OCI-M2 (cell line): ENCODE data around the gene APP.
"Not testable (repeated sequence)": the region's sequence is repeated elsewhere in the genome, so short reads cannot be mapped to it uniquely, and the experiment has no call there.

Source experiments
- DNase-seq: peaks from one replicate; lab custom pipeline; 2025; ENCODE audit not compliant: unreplicated experiment; lab: John Stamatoyannopoulos, UW

Gene APP

GRCh38 chr21:25953196-25953595 is 217.4 kb downstream of the APP start:
- DNase-seq, result no peak

GRCh38 chr21:25952306-25952705 is 218.3 kb downstream of the APP start:
- DNase-seq, result no peak

- DNase-seq, result no peak
Measured at GRCh38 chr21:25949701-25950100, 220.9 kb downstream of the APP start.

GRCh38 chr21:25944672-25945213 is 225.8 kb downstream of the APP start:
- no peak for DNase-seq

- no peak for DNase-seq
Measured at GRCh38 chr21:25944082-25944481, 226.5 kb downstream of the APP start.

GRCh38 chr21:25942135-25942534 is 228.4 kb downstream of the APP start:
- no peak for DNase-seq

- no peak for DNase-seq
Measured at GRCh38 chr21:25939396-25939761, 231.2 kb downstream of the APP start.

- no peak for DNase-seq
Measured at GRCh38 chr21:25938658-25939395, 231.7 kb downstream of the APP start.

GRCh38 chr21:25936776-25937175 is 233.8 kb downstream of the APP start:
- DNase-seq, result no peak

GRCh38 chr21:25934771-25935224 is 235.8 kb downstream of the APP start:
- no peak for DNase-seq

- DNase-seq, result no peak
Measured at GRCh38 chr21:25934130-25934529, 236.4 kb downstream of the APP start.

- DNase-seq, result no peak
Measured at GRCh38 chr21:25931765-25932164, 238.8 kb downstream of the APP start.

- no peak for DNase-seq
Measured at GRCh38 chr21:25929856-25930520, 240.6 kb downstream of the APP start.

- no peak for DNase-seq
Measured at GRCh38 chr21:25927195-25927880, 243.2 kb downstream of the APP start.

- no peak for DNase-seq
Measured at GRCh38 chr21:25925936-25926335, 244.6 kb downstream of the APP start.

- DNase-seq, result no peak
Measured at GRCh38 chr21:25925064-25925800, 245.3 kb downstream of the APP start.

GRCh38 chr21:25918152-25918551 is 252.4 kb downstream of the APP start:
- not testable (repeated sequence) for DNase-seq

GRCh38 chr21:25916226-25916625 is 254.3 kb downstream of the APP start:
- DNase-seq, result no peak

GRCh38 chr21:25913479-25913878 is 257.1 kb downstream of the APP start:
- no peak for DNase-seq

- DNase-seq, result no peak
Measured at GRCh38 chr21:25912402-25912746, 258.2 kb downstream of the APP start.

GRCh38 chr21:25911730-25912401 is 258.7 kb downstream of the APP start:
- no peak for DNase-seq
